HUES6 (cell line): ENCODE measurements around the gene ESRRB.

Experiments used
- H3K27ac ChIP-seq: 2 replicates; pipeline ENCODE4 v1.7.0; 2013; ENCODE audit warnings: low read depth, mild to moderate bottlenecking, low read length, inconsistent platforms
- H3K27me3 ChIP-seq: 2 replicates; pipeline ENCODE4 v1.6.1; 2013; ENCODE audit warnings: low read length; ENCODE audit not compliant: control insufficient read depth, insufficient read depth
- H3K36me3 ChIP-seq: 2 replicates; pipeline ENCODE4 v1.6.1; 2013; ENCODE audit warnings: low read length; ENCODE audit not compliant: control insufficient read depth, insufficient read depth
- H3K4me1 ChIP-seq: 2 replicates; pipeline ENCODE4 v1.6.1; 2013; ENCODE audit warnings: low read length; ENCODE audit not compliant: control insufficient read depth, insufficient read depth
- H3K4me3 ChIP-seq: 2 replicates; pipeline ENCODE4 v1.5.1; 2013; ENCODE audit warnings: low read depth, low read length
- H3K9ac ChIP-seq: one replicate; pipeline ENCODE4 v1.6.1; 2013; ENCODE audit warnings: mild to moderate bottlenecking, low read length
- H3K9me3 ChIP-seq: 2 replicates; pipeline ENCODE4 v1.6.1; 2013; ENCODE audit warnings: low read depth, low read length; ENCODE audit not compliant: control insufficient read depth, insufficient read depth

The ESRRB gene

DNA sequence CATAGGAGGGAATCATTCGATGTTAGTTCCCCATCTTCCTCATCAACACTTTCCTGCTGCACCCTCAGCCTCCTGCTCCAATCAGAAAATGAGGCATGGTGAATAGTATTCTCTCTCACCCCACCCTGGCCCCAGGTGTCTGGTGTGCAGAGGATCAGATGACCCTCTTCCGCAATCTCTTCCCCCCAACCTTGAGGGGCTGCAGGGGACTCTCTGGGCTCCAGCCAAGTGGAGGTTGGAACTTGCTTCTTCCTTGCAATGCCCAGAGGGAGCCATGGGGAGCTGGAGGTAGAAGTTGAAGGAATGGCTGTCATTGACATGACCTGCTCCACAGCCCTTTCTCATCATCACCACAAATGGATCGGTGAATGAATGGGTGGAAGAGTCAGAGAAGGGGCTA lies 20.2 kb upstream of the ESRRB start:
- H3K36me3 ChIP-seq: no peaks in the 10 kb centered on the region
- H3K9me3 ChIP-seq: no peaks in the 10 kb centered on the region
- H3K4me3 ChIP-seq: no peak overlapping the region
- H3K27me3 ChIP-seq: peaks cover 39% of the 10 kb centered on the region
- no peak overlapping the region for H3K9ac ChIP-seq
- no peak overlapping the region for H3K27ac ChIP-seq
- H3K4me1 ChIP-seq: peaks cover 6% of the 10 kb centered on the region

DNA sequence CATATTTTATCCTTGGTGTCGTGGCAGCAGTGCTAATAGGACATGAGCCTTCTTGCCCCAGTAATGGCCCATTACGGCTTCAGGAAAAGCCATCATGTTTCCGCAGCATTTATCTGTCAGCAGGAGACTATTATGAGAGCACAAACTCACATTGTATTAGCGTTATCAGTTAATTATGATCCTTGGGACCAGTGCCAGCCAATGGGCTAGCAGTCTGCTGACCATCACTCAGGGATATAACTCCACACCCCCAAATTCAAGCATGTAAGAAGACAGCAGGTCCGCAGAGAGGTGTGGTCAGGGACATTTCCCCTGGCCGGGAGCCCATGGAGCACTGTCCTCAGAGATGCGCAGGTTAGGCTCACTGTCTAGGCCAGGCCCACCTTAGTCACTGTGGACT lies 4.9 kb upstream of the ESRRB start:
- Histone ChIP-seq H3K27ac (no peak overlapping the region), H3K36me3 (no peaks in the 10 kb centered on the region), H3K27me3 (peaks cover 52% of the 10 kb centered on the region), H3K4me1 (peaks cover under 1% of the 10 kb centered on the region; the same call in 1 of the 2 replicates), H3K4me3 (no peak overlapping the region), H3K9ac (no peak overlapping the region), H3K9me3 (no peaks in the 10 kb centered on the region)

DNA sequence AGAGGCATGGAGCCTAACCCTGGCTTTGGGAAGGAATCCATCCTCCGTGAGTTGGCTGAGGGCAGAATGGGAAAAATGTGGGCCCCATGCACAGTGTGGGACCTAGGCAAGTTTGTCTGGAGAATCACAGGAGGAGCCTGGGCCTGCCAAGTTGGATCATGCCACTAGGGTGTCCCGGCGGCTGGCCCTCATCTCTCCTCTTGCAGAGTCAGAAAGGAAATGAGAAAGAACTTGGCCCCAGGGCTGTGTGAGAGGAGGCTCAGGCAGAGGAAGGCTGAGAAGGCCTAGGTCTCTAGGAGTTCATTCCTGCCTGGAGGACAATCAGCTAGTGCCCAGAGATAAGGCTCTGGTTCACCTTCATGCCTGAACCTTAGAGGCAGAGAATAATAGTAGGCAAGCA lies 2.5 kb upstream of the ESRRB start:
- peaks cover 8% of the 10 kb centered on the region; the same call in 1 of the 2 replicates for H3K4me1 ChIP-seq
- H3K27ac ChIP-seq: no peak overlapping the region
- H3K4me3 ChIP-seq: no peak overlapping the region
- peaks cover 76% of the 10 kb centered on the region for H3K27me3 ChIP-seq
- no peaks in the 10 kb centered on the region for H3K9me3 ChIP-seq
- no peak overlapping the region for H3K9ac ChIP-seq
- no peaks in the 10 kb centered on the region for H3K36me3 ChIP-seq

DNA sequence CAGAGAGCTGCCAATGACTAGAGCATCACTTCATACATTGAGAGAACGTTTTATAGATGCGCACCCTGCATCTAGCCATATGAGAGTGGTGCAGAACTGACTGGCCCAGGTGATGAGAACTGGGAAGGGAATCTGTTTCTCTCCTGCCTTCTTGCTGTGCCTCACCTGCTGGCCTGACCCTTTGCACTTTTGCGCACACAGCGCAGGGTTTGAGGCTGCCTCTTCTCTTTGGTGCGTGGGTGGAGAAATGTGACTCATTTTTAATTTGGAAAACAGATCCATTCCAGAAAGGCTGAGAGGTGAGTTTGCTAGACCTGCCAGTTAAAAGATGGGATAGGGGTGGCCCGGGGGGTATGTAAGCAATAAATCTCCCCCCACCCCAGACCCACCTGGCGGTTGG lies 453 bp upstream of the ESRRB start:
- Histone ChIP-seq H3K36me3 (no peaks in the 10 kb centered on the region), H3K4me3 (no peak overlapping the region), H3K27me3 (peaks cover 96% of the 10 kb centered on the region), H3K27ac (no peak overlapping the region), H3K4me1 (peaks cover 8% of the 10 kb centered on the region; the same call in 1 of the 2 replicates), H3K9me3 (no peaks in the 10 kb centered on the region), H3K9ac (no peak overlapping the region)

DNA sequence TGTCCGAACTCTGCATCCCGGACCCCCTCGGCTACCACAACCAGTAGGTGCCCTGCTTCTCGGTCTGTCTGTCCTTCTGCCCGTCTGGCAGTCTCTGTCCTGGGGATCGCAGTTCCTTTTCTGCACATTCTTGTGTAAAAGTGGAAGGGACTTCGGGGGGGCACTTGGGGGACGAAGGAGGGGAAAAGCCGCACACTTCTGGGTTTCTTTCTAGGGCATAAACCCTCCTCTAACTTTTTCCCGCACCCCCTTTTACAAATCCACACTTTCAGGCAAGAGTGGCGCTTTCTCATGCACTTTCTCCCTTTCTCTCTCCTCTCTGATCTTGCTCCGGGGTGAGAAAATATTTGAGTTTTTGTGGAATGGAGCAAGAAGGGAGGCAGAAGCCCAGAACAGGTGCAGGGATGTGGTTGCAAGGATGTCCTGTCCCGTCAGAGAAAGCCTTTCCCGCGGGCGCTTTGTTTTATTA lies 506 bp downstream of the ESRRB start:
- Histone ChIP-seq H3K27ac (no peak overlapping the region), H3K9me3 (no peaks in the 10 kb centered on the region), H3K9ac (no peak overlapping the region), H3K27me3 (peaks cover 100% of the 10 kb centered on the region), H3K4me3 (peak overlapping the region; percentile 76), H3K36me3 (no peaks in the 10 kb centered on the region), H3K4me1 (peaks cover 10% of the 10 kb centered on the region; the same call in 1 of the 2 replicates)

DNA sequence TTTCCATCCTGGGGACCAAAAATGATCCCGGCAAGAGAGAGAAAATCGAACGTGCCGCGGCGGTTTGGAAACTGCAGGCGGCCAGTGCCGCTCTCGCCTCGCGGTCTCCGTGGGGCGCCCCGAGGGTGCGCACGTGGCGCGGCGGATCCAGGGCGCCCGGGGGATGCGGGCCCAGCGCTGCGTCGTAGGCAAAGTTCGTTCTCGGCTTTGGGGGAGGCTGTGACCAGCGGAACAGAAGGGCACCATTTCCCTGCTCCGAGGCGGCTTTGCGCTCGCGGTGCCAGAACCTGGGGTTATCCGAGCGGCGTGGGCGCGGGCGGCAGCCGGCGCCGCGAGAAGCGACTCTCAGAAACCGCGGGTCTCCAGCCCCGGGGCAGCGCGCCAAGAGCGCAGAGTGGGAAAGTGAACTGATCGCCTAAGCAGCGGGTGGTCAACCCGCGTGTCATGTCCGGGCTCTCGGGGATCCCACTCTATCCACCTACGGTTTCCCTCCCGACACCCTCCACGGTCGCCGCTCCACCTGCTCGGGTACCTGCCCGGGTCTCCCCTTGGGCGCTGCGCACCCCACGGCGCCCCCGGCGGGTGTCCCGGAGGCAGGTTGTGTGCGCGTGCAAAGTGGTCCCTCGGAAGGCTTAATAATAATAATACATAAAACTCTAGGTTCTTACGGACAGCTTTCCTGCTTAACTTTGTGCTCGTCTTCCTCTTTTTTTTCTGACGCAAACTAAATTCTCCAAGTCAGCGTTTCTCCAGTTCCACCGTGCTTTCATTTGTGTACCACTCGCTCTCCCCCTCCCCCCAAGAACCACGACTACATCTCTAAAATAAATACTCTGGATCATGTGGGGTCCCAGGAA lies 1.2 kb downstream of the ESRRB start:
- Histone ChIP-seq H3K27me3 (peaks cover 99% of the 10 kb centered on the region), H3K27ac (no peak overlapping the region), H3K9ac (peak overlapping the region; percentile 22), H3K9me3 (no peaks in the 10 kb centered on the region), H3K4me3 (peak overlapping the region; percentile 76), H3K36me3 (no peaks in the 10 kb centered on the region), H3K4me1 (peaks cover 10% of the 10 kb centered on the region; the same call in 1 of the 2 replicates)

DNA sequence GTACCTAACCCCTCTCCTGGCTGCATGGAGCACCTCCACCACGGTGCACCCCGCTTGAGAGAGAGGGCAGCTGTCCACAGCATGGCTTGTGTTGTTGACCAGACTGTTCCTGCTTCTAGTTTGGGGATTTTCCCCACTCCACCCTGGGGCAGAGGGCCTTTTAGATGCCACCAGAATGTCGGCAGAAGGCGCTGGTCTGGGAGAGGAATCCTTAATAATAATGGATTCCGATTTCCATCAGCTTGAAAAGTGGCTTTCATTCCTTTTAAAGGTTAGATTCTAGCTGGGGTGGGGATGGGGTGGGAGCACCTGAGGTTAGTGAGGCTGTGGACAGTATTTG lies 1.8 kb downstream of the ESRRB start:
- Histone ChIP-seq H3K4me1 (peaks cover 10% of the 10 kb centered on the region; the same call in 1 of the 2 replicates), H3K9me3 (no peaks in the 10 kb centered on the region), H3K9ac (no peak overlapping the region), H3K4me3 (peak overlapping the region; percentile 76), H3K27ac (no peak overlapping the region), H3K27me3 (peaks cover 97% of the 10 kb centered on the region), H3K36me3 (no peaks in the 10 kb centered on the region)

DNA sequence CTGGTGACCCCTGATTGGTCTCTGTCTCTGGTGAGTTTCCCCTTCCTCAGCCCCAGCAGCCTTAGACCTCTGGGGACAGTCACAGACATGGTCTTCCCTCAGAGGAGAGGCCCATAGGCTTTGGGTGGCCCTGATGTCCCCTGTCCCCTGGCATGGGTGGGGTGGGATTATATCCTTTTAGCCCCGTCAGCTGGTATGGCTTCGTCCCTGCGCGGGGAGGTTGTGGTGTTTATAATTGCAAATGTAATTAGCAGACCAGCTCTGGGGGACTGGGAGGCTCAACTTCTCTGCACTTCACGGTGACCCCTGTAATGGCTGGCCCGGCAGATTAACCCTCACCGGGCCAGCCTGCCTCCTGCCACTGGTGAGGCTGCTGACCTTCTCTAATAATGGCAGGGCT lies 5.1 kb downstream of the ESRRB start:
- H3K27ac ChIP-seq: no peak overlapping the region

DNA sequence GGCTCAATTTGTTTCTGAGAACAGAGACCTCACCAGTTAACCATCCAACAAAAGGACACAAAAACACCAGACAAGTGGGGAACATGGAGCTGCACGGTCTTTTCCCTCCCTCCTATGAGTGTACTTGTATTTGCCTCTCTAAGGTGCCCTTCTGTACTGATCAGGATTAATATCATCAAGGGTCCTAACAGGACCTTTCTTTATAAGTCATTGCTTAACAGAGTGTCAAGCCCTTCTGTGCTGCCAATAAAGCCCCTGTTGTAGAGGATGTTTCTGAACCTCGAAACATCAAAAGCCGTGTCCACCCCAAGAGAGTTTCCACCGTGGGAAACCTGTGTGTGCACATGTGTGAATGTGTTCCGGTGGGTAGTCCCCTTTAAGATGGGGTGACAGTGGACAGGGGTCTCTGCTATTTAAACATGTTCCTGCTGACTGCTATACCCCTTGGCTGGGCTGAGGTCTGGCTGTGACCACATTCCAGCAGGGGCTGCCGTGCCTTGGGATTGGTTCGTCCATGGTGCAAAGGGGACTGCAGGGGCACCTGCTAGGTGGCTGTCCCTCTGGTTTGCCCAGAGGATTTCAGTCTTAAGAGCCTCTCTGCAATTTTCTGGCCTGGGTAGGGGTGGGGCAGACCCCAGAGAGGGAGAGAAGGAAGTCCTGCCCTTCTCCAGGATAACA lies 6.0 kb downstream of the ESRRB start:
- Histone ChIP-seq H3K27me3 (peaks cover 66% of the 10 kb centered on the region), H3K9ac (no peak overlapping the region)

More for the DNA sequence above, 5.1 kb downstream of the ESRRB start:
- Histone ChIP-seq H3K9me3 (no peaks in the 10 kb centered on the region), H3K4me3 (no peak overlapping the region), H3K9ac (no peak overlapping the region), H3K4me1 (peaks cover 10% of the 10 kb centered on the region; the same call in 1 of the 2 replicates), H3K27me3 (peaks cover 76% of the 10 kb centered on the region), H3K36me3 (no peaks in the 10 kb centered on the region)

DNA sequence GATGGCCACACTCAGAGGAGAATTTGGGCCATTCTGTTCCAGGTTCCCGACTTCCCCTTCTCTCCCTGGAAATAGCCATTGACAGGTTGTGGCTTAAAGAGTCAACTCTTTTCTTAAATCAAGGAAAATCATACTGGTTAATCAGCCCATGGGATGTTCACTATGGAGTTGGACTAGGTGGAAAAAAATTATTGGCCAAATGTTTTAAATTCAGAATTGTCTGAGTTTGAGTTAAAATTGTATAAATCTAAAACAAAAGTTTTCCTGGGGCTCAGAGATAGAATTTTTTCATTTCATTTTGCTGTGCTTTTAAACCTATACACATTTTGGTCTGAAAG lies 6.5 kb downstream of the ESRRB start:
- Histone ChIP-seq H3K4me1 (peaks cover 8% of the 10 kb centered on the region; the same call in 1 of the 2 replicates), H3K27me3 (peaks cover 61% of the 10 kb centered on the region), H3K4me3 (no peak overlapping the region), H3K9me3 (no peaks in the 10 kb centered on the region), H3K36me3 (no peaks in the 10 kb centered on the region), H3K27ac (no peak overlapping the region), H3K9ac (no peak overlapping the region)

More for the DNA sequence above, 6.0 kb downstream of the ESRRB start:
- H3K4me1 ChIP-seq: peaks cover 7% of the 10 kb centered on the region; the same call in 1 of the 2 replicates
- no peak overlapping the region for H3K4me3 ChIP-seq
- no peak overlapping the region for H3K27ac ChIP-seq
- no peaks in the 10 kb centered on the region for H3K36me3 ChIP-seq
- no peaks in the 10 kb centered on the region for H3K9me3 ChIP-seq

DNA sequence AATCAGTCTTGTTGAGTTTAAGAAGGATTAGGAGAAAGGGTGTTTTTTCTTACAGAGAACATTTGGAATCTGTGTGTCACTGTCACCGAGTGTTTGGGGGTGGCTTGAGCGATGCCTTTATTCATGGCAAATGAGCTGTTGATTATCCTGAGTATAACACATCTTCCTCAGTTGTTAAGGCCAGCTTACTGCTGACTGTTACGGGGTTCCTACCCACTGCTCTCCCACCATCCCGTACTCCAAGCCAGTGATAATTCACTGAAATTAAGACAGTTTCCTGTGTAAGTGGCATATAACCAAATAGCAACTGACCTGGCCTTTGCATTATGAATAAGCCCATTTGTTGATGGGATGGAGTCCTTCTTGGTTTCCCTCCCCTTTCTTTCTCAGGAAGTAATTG lies 9.5 kb downstream of the ESRRB start:
- H3K4me1 ChIP-seq: peaks cover 6% of the 10 kb centered on the region; the same call in 1 of the 2 replicates
- H3K27me3 ChIP-seq: peaks cover 31% of the 10 kb centered on the region
- H3K9ac ChIP-seq: no peak overlapping the region
- no peak overlapping the region for H3K4me3 ChIP-seq
- H3K27ac ChIP-seq: no peak overlapping the region
- no peaks in the 10 kb centered on the region for H3K36me3 ChIP-seq
- H3K9me3 ChIP-seq: no peaks in the 10 kb centered on the region
